Left cardiac atrium (tissue), 4 donors: ENCODE results near the gene KDM4D. TPM values are rescaled to one million over a fixed set of nuclear protein-coding genes. Genes with fewer than 3 reads are reported as not detected.
"Not testable (repeated sequence)": the region's sequence is repeated elsewhere in the genome, so short reads cannot be mapped to it uniquely, and the experiment has no call there.

Experiments
- ATAC-seq, 2 donors: fragments of 200-7000 bp; cut with Tn5 transposase; one replicate each; pipeline ENCODE4 v1.9.1; 2020; ENCODE audit warnings: mild to moderate bottlenecking in 2 of 2, moderate library complexity in 2 of 2
- DNase-seq: peaks from one replicate; pipeline ENCODE4 v3.0.0-alpha.2; 2020
- intact Hi-C, 2 donors: fragments of 100-400 bp; cut with DNase I; formaldehyde crosslinking; loops; one replicate each; pipeline versions ENCODE4 v1.14.1 to v1.15.1; 2022 to 2023
- total RNA-seq, 2 donors: library from RNA; stranded (reverse); fragmentation: NEBNext Ultra II Directional; extraction: Animal tissue kit (Norgen Biotek cat#: 25700); gene quantifications; one replicate each; pipeline ENCODE4 v1.2.1, GENCODE V29; 2021
- donor health status: DM: no; HTN: yes; CAD: no.
- donor health status: DM: no; HTN: yes; CAD: no; lungs with severe emphysema.
- donor health status: DM: yes; HTN: yes; CAD: no.
- donor health status: Dilated cardiomyopathy.

The KDM4D gene
- total RNA-seq, 2 donors from 2014 or later = 0.80 to 0.89 TPM

DNA sequence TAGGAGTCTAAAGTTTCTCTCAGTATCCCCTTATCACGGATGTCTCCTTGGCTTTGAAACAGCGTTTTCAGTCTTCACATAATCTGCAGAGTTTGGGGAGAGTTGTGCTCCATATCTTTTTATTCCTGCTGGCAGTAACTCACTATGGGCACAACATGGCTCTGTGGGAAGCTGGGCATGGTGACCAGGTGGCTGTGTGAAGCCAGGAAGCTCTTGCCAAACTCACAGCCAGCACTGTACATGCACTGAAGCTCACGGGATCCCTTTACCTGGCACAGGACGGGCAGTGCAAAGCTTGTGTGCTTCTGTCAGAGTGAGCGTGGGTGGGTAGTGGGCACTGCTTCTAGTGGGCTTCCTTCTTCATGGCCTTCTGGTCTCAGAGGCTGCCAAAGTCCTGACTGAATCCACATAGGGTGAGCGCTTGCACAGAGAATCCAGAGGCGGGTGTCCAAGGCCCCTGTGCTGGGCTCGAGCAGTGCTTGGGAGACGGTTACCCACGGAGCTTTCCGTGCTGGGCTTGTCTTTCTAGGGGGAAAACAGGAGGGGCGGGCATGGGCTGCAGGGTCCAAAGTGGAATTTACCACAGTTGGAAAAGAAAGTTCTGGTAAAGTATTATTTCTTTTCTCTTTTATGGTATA is 40.8 kb downstream of the KDM4D start:
- intact Hi-C loops = no loop called here
- no peak for ATAC-seq
- no peak for DNase-seq

DNA sequence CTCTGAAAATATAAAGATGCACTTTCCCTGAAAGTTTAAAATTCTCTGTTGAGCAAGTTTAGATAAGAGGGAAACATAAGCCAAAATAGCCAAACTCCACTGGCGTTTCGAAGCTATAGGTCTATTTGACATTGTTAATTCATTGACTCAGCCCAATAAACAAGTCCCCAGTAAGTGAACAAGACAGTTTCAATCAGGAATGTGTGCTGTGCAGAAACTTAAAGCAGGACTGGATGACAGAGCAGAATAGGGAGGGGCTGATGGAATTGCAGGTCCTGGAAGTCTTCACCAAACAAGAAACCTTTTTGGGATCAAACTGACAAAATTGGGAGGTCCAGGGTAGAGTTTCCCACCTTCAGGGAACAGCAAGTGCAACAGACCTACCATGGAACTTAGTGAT is 42.6 kb downstream of the KDM4D start:
- intact Hi-C loops = no loop called here
- DNase-seq = no peak
- no peak for ATAC-seq

DNA sequence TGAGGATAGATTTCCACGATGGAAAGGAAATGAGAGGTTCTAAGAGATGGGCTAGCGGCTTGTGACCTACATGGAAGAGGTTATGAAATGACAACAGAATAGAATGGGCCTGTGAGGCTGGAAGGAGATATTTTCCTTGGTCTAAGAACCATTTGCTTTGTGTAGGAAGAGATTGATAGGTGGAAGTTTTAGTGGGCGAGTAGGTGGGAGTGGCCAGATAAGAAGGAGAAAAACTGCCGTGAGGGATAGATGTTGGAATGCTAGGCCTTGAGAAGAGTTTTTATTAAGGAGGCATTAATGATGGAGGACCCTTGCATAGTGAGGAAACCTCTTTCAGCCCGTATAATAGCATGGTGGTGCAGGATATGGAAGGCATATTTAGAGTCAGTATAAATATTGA is 48.0 kb downstream of the KDM4D start:
- ATAC-seq, DNase-seq, intact Hi-C loops: not testable (repeated sequence)

DNA sequence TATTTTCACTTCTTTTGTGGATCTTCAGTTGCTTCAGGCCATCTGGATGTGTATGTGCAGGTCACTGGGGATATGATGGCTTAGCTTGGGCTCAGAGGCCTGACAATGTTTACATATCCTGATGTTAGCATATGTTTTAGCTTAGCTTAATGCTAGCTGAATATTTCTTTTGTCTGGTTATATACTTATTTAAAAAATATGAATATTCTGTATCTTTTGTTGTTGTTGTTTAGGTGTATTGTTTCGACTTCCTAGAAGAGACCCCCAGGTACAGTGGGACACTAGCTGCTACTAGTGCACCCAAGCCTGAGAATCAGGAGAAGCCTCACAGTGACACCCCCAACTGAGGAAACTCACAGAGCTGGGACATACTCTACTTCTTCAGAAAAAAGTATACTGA is 51.4 kb downstream of the KDM4D start, which contains the start of gene KDM4E:
KDM4E (plus strand) TSS at position 301 of the 400 bp plus-strand sequence. CDS start 300 bp downstream, outside the sequence.
- ATAC-seq (no peak), DNase-seq (no peak)
- intact Hi-C loops = no loop called here

DNA sequence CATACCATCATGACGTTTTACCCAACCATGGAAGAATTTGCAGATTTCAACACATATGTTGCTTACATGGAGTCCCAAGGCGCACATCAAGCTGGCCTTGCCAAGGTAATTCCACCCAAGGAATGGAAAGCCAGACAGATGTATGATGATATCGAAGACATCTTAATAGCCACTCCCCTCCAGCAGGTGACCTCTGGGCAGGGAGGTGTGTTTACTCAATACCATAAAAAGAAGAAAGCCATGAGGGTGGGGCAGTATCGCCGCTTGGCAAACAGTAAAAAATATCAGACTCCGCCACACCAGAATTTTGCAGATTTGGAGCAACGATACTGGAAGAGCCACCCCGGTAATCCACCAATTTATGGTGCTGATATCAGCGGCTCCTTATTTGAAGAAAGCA is 52.1 kb downstream of the KDM4D start:
- ATAC-seq, intact Hi-C loops: not testable (repeated sequence)

DNA sequence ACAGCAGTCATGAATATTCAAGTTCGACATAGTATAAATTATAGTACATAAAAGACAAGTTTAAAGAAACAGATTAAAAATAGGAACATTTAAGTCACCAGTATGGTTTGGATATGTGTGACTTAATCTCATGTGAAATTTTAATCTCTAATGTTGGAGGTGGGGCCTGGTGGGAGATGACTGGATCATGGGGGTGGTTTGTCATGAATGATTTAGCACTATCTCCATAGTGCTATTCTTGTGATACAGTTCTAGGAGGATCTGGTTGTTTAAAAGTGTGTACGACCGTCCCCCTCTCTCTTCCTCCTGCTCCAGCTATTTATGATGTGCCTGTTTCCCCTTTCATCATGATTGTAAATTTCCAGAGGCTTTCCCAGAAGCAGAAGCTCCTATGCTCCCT is 54.8 kb downstream of the KDM4D start:
- DNase-seq (no peak), ATAC-seq (no peak)
- intact Hi-C loops = no loop called here

More for the DNA sequence above, 52.1 kb downstream of the KDM4D start:
- DNase-seq = not testable (repeated sequence)

DNA sequence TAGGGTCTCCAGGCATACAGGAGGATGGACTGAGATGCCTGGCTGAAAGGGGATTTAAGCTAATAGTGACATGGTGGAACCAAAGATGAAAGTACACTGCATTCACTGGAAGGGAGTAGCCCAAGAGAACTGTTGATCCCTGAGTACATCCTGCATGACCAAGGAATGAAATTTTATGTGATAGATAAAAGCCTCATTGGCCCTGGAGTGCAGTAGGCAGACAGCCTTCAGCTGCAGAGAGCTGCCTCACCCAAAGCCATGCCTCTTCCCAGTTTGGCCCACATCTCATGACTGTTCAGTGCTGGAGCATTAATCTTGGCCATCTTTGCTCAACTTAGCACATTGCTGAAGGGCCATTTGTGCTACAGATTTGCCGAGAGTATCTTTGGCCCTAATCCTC is 59.5 kb downstream of the KDM4D start:
- DNase-seq (no peak), ATAC-seq (no peak)
- intact Hi-C loops = no loop called here

GRCh38 chr11:95035316-95035715 is 61.8 kb downstream of the KDM4D start:
- ATAC-seq (no peak), DNase-seq (no peak)
- intact Hi-C loops = no loop called here

- intact Hi-C loops = not testable (repeated sequence)
- DNase-seq (peak; percentile 27), ATAC-seq (peak; percentile 47 to 76)
Observed at GRCh38 chr11:95037356-95038035, 64.0 kb downstream of the KDM4D start.

- intact Hi-C loops = no loop called here
- no peak for ATAC-seq
- no peak for DNase-seq
Observed at GRCh38 chr11:95042239-95042638, 68.7 kb downstream of the KDM4D start.

DNA sequence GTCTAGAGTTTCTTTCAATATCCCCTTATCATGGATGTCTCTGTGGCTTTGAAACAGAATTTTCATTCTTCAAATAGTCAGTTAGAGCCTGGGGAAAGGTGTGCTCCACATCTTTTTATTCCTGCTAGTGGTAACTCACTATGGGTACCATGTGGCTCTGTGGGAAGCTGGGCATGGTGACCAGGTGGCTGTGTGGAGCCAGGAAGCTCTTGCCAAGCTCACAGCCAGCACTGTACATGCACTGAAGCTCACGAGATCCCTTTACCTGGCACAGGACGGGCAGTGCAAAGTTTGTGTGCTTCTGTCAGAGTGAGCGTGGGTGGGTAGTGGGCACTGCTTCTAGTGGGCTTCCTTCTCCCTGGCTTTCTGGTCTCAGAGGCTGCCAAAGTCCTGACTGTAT is 69.4 kb downstream of the KDM4D start:
- ATAC-seq (no peak), DNase-seq (no peak)
- intact Hi-C loops = no loop called here

- intact Hi-C loops = no loop called here
- ATAC-seq = no peak
- no peak for DNase-seq
Observed at GRCh38 chr11:95044010-95044409, 70.5 kb downstream of the KDM4D start.

DNA sequence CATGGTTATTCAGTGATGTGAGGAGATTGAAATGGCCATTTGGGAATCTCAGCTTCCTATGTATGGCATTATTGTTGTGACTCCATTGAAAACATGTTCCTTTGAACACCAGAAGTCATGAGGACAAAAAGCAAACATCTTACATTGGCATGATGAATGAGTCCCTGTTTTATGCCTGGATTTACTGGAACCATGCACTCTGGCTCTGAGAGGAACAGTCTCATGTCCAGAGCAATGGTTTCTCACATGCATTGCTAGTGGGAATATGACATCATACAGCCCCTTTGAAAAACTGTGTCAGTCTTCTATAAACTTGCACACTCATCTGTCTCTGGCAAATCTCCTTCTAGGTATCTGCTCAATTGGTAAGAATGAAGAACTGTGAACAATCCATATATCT is 72.3 kb downstream of the KDM4D start:
- DNase-seq = no peak
- intact Hi-C loops = no loop called here

More for the DNA sequence above, 72.3 kb downstream of the KDM4D start:
- no peak for ATAC-seq

Other genes starting within 250 kb of the KDM4D start
- 100 to 1,000 TPM in 1 of 2 donors, 10 to 100 TPM in 1; 60.6 to 106 TPM for gene AMOTL1, start 205.4 kb upstream of the KDM4D start, total RNA-seq
- gene CWC15, start 153 bp upstream of the KDM4D start, total RNA-seq = 10 to 100 TPM; 60.8 to 65.5 TPM
- gene KDM4E, start 51.5 kb downstream of the KDM4D start, total RNA-seq = not detected
- gene KDM4F, start 75.7 kb downstream of the KDM4D start, total RNA-seq = not detected
- gene SRSF8, start 93.2 kb downstream of the KDM4D start, total RNA-seq = 10 to 100 TPM; 23.5 to 37.2 TPM
- gene ENDOD1, start 116.1 kb downstream of the KDM4D start, total RNA-seq = 10 to 100 TPM; 13.4 to 19.8 TPM